Mucosa of rectum (tissue), 2 donors: ENCODE data around the gene C4orf17.
"Not testable (repeated sequence)": the region's sequence is repeated elsewhere in the genome, so short reads cannot be mapped to it uniquely, and the experiment has no call there.

Source experiments
- H3K27ac ChIP-seq, 2 donors: one replicate each; pipeline ENCODE4 v1.7.0; 2013; ENCODE audit warnings: inconsistent platforms in 2 of 2, low read depth in 2 of 2, low read length in 2 of 2
- H3K27me3 ChIP-seq, 2 donors: one replicate each; pipeline ENCODE4 v1.7.0; 2013; ENCODE audit warnings: low read length in 2 of 2; ENCODE audit not compliant: control insufficient read depth in 2 of 2, insufficient read depth in 2 of 2
- H3K36me3 ChIP-seq, 2 donors: one replicate each; pipeline ENCODE4 v1.7.0; 2013; ENCODE audit warnings: low read length in 2 of 2; ENCODE audit not compliant: control insufficient read depth in 2 of 2, insufficient read depth in 2 of 2
- H3K4me1 ChIP-seq, 2 donors: one replicate each; pipeline ENCODE4 v1.7.0; 2013; ENCODE audit warnings: low read length in 2 of 2, mild to moderate bottlenecking in 1 of 2; ENCODE audit not compliant: control insufficient read depth in 2 of 2, insufficient read depth in 2 of 2
- H3K4me3 ChIP-seq, 2 donors: one replicate each; pipeline ENCODE4 v1.7.0; 2013; ENCODE audit warnings: low read length in 2 of 2
- H3K9ac ChIP-seq, 2 donors: one replicate each; pipeline ENCODE4 v1.7.0; 2013; ENCODE audit warnings: low read length in 2 of 2, low read depth in 1 of 2, mild to moderate bottlenecking in 1 of 2
- H3K9me3 ChIP-seq, 2 donors: one replicate each; pipeline ENCODE4 v1.7.0; 2013; ENCODE audit warnings: low read length in 2 of 2; ENCODE audit not compliant: control insufficient read depth in 2 of 2
- donor health status: healthy.
- donor health status: Normal muscosa, but diverticular disease.

C4orf17 gene

DNA sequence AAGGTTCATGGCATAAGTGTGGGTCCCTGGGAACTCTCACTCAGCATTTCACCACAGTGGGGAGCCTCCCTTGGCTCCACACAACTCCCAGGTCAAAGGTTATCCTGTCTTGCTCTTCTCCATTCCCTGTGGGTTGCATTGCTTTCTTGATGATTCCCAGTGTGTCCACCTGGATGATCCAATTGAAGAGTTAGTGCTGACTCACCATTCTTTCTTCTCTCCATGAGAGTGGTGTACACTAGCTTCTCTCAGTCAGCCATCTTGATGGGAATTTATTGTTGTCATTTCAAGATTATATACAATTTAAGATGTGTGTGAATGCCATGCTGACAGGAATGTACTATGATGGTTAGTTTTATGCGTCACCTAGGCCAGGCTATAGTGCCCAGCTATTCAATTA is 25.6 kb upstream of the C4orf17 start:
- H3K36me3 ChIP-seq = no peaks in the 10 kb centered on the region
- H3K27ac ChIP-seq = no peak overlapping the region
- H3K4me1 ChIP-seq = no peaks in the 10 kb centered on the region
- H3K4me3 ChIP-seq = no peak overlapping the region
- H3K9ac ChIP-seq = no peak overlapping the region
- no peaks in the 10 kb centered on the region for H3K27me3 ChIP-seq
- peaks cover 5 to 12% of the 10 kb centered on the region in 2 donors for H3K9me3 ChIP-seq

DNA sequence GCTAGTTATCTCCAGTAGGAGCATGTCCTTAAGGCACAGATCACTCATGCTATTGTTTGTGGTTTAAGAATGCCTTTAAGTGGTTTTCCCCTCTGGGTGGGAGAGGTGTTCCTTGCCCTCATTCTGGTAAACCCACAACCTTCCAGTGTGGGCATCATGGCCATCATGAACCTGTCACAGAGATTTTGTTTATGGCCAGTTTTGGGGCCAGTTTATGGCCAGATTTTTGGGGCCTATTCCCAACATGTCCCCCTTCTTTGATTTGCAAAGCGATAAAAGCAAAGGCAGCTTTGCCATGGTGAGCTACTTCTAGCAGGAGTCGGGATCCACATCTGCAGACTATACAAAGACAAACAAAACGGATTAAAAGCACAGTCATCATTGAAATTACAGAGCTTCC is 24.2 kb upstream of the C4orf17 start:
- H3K9me3 ChIP-seq = peaks cover 5 to 12% of the 10 kb centered on the region in 2 donors
- not testable (repeated sequence) for H3K27ac ChIP-seq, H3K4me3 ChIP-seq, H3K4me1 ChIP-seq, H3K36me3 ChIP-seq, H3K27me3 ChIP-seq, H3K9ac ChIP-seq

DNA sequence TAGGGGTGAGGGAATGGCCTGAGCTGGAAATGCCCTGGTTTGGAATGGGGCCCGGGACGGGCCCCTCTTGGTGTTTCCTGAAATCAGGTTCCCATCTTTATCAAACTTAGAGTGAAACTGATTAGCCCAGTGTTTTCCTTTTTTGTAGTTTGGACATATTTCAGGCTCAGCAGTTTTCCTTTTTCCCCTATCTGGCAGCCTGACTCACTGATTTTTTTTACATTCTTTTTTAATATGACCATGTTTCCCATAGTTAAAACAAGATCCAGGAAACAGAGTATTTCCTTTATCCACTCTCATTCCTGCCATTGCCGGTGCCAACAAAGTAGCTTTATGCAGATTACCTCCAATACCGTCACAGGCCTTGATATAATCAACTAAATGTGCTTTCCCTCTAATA is 20.5 kb upstream of the C4orf17 start:
- Histone ChIP-seq H3K9ac (no peak overlapping the region), H3K36me3 (no peaks in the 10 kb centered on the region), H3K4me3 (no peak overlapping the region), H3K27me3 (no peaks in the 10 kb centered on the region), H3K27ac (no peak overlapping the region), H3K9me3 (peaks cover 5 to 7% of the 10 kb centered on the region in 2 donors), H3K4me1 (no peaks in the 10 kb centered on the region)

DNA sequence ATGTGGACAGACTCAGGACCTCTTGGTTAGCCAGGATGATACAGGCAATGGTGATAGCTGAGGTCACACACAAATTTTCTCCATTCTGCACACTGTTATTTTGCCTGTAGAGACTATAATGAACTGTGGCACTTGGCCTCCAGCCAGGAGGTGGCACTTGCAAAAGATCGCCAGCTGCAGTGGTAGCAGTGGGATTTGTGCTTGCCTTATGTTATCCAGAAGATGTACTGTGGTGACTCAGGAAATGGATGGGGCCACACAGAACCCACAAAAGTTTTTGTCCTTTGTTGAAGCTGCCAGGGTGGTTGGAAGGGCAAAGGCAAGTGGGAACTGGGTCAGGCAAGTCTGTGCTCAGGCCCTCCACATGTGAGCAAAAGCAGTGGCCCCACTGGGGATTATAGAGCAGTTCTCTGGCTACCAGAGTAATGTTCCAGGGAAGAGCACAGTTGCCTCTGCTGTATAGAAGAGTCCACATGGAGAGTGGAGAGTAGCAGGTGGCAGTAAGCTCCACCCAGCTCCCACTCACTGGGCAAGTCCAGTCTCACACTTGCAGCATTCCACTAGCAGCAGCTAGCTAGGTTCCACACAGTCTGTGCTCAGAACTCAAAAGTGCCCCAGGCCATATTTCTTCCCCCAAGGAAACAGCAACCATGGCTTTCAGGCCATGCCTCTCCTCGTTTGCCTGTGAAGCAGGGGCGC is 5.9 kb upstream of the C4orf17 start:
- Histone ChIP-seq H3K4me1 (no peaks in the 10 kb centered on the region), H3K27me3 (no peaks in the 10 kb centered on the region), H3K4me3 (no peak overlapping the region), H3K9me3 (no peaks in the 10 kb centered on the region), H3K27ac (no peak overlapping the region), H3K9ac (no peak overlapping the region), H3K36me3 (no peaks in the 10 kb centered on the region)

DNA sequence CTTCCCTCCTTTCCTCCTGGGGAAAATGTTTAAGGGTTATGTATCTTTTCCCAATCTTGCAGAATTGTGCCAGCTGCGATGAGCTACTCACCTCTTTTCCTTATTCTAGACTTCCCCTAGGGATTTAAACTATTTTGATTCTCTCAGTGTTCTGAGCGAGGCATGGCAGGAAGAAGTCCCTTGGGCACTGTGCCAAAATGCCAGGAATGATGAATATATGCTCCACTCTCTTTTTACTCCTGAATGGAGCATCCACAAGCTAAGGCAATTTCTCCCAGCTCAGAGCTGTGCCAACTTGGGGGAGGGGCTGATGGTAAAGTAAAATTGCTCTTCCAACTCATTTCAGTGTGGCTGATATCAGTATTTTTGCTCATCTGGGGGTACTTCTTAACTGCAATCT is 4.0 kb upstream of the C4orf17 start:
- Histone ChIP-seq H3K9ac (no peak overlapping the region), H3K4me1 (no peaks in the 10 kb centered on the region), H3K4me3 (no peak overlapping the region), H3K27ac (no peak overlapping the region), H3K9me3 (no peaks in the 10 kb centered on the region), H3K27me3 (no peaks in the 10 kb centered on the region), H3K36me3 (no peaks in the 10 kb centered on the region)

DNA sequence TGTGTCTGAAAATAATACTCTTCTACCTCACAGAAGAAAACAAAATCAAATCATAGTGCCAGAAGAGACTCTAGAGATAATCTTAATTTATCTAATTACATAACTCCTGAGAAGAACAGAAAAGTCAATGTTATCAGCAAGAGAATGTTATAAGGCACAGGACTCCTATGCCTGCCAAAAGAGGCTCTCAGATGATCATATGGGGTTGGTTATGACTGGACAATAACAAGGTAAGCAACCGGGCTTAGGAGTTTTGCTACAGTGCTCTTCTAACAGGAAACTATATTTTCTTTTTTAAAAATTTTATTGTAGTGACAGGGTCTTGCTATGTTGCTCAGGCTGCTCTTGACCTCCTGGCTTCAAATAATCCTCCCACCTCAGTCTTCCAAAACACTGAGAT is 3.5 kb upstream of the C4orf17 start:
- H3K4me3 ChIP-seq = no peak overlapping the region
- no peak overlapping the region for H3K9ac ChIP-seq
- H3K27me3 ChIP-seq = no peaks in the 10 kb centered on the region
- H3K9me3 ChIP-seq = no peaks in the 10 kb centered on the region
- H3K27ac ChIP-seq = no peak overlapping the region
- no peaks in the 10 kb centered on the region for H3K36me3 ChIP-seq
- no peaks in the 10 kb centered on the region for H3K4me1 ChIP-seq

DNA sequence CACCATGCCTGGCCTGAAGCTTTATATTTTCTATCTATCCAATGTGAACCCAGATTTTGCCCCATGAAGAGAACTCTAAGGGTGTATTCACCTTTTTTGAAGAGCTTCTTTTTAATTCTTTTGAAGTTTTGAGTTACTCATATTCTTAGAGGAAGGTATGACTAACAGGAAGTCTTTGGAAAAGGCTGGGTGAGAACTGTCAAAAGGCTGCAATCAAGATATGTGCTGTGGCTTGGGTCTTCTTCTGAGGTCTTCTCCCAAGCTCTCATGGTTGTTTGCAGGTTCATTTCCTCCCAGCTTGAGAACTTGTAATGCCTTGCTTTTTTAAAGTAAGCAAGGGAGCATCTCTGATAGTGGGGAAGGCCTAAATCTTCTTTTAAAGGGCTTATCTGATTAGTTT is 3.1 kb upstream of the C4orf17 start:
- Histone ChIP-seq H3K36me3 (no peaks in the 10 kb centered on the region), H3K9me3 (no peaks in the 10 kb centered on the region), H3K4me1 (no peaks in the 10 kb centered on the region), H3K9ac (no peak overlapping the region), H3K27me3 (no peaks in the 10 kb centered on the region), H3K27ac (no peak overlapping the region), H3K4me3 (no peak overlapping the region)

DNA sequence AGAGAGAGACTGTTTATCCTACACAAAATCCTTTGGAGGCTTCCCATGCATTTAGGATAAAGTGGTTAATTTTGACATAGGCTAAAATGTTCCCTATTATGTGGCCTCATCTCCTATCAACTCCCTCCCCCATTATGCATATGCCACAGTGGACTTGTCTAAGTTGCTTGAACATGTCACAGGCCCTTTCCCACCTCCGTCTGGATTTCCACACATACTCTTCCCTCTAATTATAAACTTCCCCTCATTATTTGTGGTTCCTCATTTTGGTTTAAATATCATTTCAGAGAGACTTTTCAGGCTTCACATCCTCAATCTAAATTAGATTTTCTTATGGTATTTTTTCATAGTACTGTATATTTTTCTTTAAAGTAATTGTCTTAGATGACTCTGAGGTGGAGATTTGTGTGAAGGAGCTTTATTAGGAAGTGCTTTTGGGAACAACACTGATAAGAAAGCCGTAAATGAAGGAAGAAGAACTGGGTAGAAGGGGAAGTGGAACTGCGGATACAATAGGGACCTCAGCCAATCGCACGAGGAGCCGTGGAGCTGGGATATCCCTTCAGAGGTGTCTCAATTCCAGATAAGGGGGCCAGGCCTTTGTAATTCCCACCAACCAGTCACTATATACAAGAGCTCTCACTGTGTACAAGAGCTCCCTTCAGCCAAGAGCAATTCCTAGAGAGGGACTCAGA is 7.9 kb downstream of the C4orf17 start:
- Histone ChIP-seq H3K27ac (no peak overlapping the region), H3K4me1 (no peaks in the 10 kb centered on the region), H3K9ac (no peak overlapping the region), H3K36me3 (no peaks in the 10 kb centered on the region), H3K27me3 (no peaks in the 10 kb centered on the region), H3K9me3 (no peaks in the 10 kb centered on the region), H3K4me3 (no peak overlapping the region)

DNA sequence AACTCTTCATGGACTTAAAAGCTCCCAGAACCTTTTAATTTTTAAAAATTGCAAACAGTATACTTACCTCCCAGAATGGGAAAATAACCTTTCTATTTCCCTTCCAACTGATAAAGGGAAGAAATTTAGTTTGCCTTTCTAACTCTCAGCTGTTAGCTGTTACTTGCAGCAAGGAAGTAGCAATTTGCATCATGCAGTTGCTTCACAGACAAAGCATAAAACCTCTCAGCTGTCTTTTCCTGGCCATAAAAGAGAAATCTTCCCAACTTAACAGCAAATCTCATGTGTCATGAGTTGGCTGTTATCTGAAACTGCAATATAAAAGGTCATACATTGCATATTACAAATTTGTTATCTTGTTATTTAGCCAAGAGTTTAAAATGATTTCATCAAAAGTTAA is 18.4 kb downstream of the C4orf17 start:
- Histone ChIP-seq H3K9ac (peak overlapping the region in 1 of 2 donors; percentile 11), H3K36me3 (no peaks in the 10 kb centered on the region), H3K4me3 (no peak overlapping the region), H3K9me3 (no peaks in the 10 kb centered on the region), H3K4me1 (no peaks in the 10 kb centered on the region), H3K27me3 (no peaks in the 10 kb centered on the region), H3K27ac (no peak overlapping the region)

DNA sequence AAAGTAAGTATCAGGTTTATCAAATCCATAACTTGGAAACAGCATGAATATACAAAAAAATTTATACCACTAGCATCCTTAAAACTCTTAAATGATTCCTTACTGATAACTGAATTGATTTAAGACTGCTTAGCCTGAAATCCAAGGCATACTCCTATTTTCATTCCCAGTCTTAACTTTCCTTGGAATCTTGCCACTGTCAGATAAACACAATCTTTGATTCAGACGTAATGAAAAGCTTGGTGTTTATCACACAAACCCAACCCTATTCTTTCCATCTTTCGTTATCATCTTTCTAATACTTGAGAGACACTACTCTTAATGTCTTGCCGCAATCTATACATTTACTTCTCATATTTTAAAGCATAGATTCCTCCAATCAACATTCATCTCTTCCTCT is 19.1 kb downstream of the C4orf17 start:
- Histone ChIP-seq H3K27me3 (no peaks in the 10 kb centered on the region), H3K9ac (no peak overlapping the region), H3K27ac (no peak overlapping the region), H3K36me3 (no peaks in the 10 kb centered on the region), H3K4me3 (no peak overlapping the region), H3K9me3 (no peaks in the 10 kb centered on the region), H3K4me1 (no peaks in the 10 kb centered on the region)
